NCI-H2107 treated with DMSO at 0.1 percent for 48 hours (cell line): ENCODE measurements around the gene LZTFL1.
A peak's percentile ranks its signal among the peaks of the same experiment; 100 is the strongest.

Experiments used
- DNase-seq: peaks from one replicate; lab custom pipeline; 2025; ENCODE audit not compliant: unreplicated experiment; lab: John Stamatoyannopoulos, UW

The LZTFL1 gene, protein sequence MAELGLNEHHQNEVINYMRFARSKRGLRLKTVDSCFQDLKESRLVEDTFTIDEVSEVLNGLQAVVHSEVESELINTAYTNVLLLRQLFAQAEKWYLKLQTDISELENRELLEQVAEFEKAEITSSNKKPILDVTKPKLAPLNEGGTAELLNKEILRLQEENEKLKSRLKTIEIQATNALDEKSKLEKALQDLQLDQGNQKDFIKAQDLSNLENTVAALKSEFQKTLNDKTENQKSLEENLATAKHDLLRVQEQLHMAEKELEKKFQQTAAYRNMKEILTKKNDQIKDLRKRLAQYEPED

GRCh38 chr3:45841757-45842491 lies at the start of gene LZTFL1:
Gene LZTFL1, minus strand, starts transcription at chr3:45842119. Its CDS starts 128 bp downstream, at chr3:45841991.
- DNase-seq: peak; percentile 76

DNA sequence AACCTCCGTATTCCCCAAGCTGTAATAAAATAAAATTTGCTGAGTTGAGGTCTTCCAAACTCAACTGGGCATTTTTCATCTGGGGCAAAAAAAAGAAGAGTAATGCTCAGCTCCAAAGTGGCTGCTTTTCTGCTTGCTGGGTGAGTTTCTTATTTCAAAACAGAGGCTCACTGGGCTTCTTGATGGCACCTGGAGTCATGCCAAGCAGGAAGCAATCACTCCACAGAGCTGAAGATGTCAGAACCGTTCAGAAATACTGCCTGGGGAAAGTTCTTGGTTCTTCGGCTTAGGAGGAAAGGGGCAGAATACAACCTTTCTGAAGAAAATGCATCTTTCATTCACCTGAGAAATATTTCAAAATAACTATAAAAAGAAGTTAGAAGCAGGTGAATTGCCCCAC lies 48.5 kb upstream of the LZTFL1 start:
- DNase-seq: peak; percentile 10

DNA sequence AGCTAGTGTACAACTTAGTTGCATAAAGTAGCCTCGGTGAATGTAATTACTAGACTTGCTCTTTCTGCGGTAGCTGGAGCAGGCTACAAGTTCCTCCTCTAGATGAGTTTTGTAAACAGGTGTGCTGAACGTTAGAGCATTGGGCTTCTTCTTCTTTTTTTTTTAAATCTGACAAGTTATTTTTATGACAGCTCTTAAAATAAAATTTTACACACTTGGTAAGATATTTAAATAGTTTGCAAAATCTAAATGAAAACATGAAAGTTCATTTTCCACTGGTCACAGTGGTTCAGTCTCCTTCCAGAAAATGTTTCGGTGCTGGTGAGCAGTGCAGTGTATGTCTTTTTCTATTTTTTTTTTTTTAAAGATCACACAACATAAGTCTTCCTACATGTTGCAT lies 47.4 kb upstream of the LZTFL1 start:
- DNase-seq: no peak

- DNase-seq: no peak
Measured at GRCh38 chr3:45887759-45888511, 46.0 kb upstream of the LZTFL1 start.

- no peak for DNase-seq
Measured at GRCh38 chr3:45887285-45887684, 45.4 kb upstream of the LZTFL1 start.

GRCh38 chr3:45885979-45886705 lies 44.2 kb upstream of the LZTFL1 start, which contains the start of gene CCR9:
Gene CCR9, plus strand, starts transcription at chr3:45886543. Its CDS starts 8,391 bp downstream, at chr3:45894934.
- DNase-seq: peak; percentile 8

DNA sequence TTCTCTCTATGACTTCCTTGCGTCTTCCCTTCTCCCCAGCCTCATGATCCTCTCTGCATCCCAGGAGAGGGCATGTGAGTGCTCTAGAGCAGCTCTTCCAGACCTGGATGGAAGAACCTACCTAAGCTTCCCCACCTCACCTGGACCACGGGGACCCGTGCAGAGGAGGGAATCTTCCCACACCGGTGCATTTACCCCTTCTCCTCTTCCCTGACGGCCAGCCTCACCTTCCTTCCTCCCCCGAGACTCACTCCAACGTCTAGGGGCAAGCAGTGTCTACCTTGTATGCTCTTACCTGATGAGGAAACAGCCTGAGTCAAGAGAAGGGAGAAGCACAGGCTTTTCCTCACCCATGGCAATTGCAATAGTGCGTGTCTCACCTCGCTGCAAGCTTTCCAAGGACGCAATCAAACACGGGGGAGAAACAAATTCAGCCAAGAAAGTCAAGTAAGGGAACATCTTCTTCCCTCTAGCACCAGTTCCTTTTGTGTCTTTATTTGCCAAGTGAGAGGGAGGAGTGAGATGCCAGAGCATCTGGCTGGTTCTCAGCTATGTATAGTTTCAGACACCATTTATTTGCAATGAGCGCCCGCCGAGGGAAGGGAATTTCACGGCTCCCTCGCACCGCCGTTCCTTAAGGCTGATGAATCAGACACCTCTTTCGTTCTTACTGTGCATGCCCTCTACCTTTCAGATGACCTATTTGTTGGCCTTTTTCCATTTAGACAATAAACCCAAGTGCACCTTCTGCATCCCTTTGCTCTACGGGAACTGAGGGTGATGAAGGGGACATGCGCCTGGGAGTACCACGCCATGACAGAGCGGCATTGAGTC lies 42.7 kb upstream of the LZTFL1 start:
- DNase-seq: no peak

DNA sequence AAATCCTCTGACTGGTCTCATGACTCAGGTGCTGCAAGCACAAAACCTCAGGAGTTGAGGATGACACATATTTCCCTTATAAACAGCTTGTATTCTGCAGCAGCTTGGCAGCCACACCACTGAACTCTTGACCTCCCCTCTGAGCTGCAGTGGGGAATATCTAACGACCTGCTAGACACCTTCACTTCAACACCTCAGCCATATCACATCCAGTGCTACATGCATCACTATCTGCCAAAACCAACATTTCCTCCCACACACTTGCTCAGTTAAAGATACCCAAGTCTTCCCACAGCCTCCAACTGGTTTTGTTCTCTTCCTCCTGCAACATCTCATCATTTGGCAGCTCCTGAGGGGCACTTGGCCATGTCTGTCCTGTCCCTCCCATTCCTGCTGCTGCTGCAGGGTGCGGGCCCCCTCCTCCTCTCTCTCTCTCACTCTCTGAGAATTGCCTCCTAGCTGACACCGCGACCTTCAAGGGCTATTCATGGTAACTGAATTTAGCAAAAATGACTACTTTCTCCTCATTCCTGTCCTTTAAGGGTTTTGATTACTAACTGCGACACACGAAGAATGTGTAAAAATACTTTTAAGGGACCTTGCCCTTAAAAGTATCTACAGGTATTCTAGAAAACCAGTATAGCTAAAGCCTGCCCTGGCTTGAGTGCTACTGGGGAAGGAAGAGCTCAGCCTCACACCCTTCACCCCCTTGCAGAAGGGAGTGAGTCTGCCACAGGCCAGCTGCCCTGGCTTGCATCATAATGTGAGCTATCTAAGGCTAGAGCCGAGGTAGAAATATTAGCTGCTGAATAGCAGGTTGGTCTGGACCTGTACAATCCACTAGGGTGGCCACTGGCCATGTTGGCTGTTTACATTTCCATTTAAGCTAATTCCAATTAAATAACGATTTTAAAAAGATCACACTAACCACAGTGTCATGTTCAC lies 39.4 kb upstream of the LZTFL1 start:
- no peak for DNase-seq

DNA sequence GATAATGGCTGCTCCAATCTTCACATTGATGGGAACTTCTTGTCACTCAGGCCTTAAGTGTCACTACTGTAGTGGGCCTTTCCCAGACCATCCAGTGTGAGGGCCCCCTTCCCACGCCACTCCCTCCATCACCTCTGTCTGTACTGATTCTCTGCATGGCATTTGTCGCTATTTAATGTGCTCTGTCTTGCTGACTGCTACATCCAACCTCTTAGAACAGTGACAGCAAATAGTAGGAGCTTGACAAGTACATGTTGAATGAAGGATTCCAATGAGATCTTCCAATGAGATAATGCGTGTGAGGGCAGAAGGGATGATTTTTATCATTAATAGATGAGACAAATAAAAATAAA lies 38.8 kb upstream of the LZTFL1 start:
- no peak for DNase-seq

GRCh38 chr3:45878124-45878523 lies 36.2 kb upstream of the LZTFL1 start:
- DNase-seq: no peak

- DNase-seq: no peak
Measured at GRCh38 chr3:45874677-45875346, 32.9 kb upstream of the LZTFL1 start.

DNA sequence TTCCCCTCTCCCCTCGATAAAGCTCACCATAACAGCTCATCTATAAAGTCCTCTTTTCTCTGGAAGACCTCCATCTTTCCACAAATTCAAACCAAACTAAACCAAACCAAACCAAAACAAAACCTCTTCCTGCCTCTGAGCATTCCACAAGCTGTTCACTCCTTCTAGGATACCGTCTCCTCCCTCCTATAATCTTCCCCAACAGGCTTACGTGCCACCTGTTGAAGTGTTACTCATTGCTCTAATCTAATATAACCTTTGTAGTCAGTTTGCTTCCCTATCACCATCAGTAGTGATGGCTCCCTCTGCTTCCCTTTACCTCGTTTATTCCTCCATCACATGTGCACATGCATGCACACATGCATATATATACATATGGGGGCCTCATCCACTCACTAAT lies 31.7 kb upstream of the LZTFL1 start:
- DNase-seq: no peak

- no peak for DNase-seq
Measured at GRCh38 chr3:45873036-45873435, 31.1 kb upstream of the LZTFL1 start.

GRCh38 chr3:45872569-45872968 lies 30.6 kb upstream of the LZTFL1 start:
- DNase-seq: no peak

DNA sequence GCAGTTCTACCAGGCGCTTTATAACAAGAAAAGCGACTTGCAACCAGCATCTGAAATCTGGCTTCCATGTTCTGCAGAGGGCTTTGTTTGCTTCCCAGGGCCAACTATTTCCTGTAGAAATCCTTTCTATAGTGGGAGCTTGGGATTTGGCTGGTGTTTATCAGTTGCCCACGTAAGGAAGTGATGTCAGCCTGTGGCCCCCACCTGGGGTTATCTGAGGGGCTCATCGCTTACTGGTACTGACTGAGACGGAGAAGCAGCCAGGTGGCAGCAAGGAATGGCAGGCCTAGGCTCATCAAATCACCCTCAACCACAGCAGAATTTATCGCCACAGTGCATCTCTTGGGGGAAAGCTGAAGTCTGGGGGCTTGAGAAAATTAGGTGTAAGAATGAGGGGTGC lies 29.9 kb upstream of the LZTFL1 start:
- no peak for DNase-seq

DNA sequence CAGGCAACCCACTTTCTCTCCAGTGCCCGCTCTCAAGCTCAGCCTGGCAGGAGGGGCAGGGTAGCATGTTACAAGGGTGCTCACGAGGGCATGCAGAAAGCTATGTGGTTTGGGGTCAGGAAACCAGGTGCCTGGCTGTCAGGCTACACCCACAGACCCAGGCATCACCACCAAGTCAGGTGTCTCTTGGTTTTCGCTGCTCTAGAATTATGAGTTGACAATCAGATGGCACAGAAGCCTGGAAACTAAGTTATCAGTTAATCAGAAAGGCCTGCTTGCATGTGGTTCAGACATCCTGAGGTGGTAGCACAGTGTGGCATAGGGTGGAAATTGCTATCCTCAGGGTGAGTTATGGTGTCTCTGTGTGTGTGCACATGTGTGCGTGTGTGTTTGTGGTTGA lies 28.2 kb upstream of the LZTFL1 start:
- DNase-seq: no peak

DNA sequence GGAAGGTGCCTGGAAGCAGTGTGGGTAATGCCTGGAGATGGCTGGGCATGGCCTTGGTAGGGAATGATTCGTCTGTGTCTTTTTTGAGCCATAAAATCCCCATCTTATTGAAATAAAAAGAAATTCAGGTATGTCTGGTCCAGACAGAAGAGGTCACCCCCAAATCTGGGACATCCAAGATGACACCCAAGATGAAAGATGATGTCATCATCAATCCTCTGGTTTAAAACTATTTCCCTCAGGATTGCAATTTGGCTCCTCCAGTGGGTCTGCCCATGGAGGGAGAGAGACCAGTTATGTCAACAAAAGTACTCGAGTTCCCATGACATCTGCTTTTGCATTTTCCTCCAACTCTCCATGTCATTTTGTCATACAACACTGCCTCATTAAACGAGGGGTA lies 27.7 kb upstream of the LZTFL1 start:
- no peak for DNase-seq

DNA sequence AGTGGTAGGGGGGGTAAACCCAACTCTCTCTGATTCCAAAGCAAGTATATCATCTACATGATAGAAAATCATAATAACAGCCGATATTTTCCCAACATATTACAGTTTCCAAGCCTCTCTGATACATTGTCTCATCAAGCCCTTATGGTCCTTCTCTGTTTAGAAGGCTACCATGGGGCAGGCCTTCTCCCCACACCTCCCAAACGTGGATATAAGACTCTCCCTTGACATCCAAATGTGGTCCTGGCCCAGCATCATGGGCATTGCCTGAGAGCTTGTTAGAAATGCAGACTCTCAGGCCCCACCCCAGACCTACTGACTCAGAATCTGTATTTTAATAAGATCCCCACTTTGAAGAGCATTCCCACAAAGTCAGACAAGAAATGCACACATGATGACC lies 26.7 kb upstream of the LZTFL1 start:
- DNase-seq: no peak

DNA sequence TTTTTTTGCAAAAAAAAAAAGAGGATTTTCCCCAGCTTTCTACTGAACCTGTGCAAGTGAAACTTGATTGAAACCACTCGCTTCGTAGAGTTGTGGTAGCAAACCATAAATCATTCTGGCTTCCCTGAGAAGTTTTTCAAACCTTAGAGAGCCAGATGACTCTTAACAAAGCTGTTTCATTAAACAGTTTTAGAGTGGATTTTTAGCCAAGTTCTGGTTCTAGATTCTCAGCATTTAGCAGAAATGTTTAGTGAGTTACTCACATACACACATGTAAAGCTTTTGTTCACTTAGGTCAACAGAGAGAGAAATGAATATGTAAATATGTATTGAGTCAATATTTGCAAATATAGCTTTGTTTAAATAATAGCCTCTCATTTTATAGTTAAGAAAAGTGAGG lies 26.3 kb upstream of the LZTFL1 start:
- DNase-seq: no peak
